Activated T-cell treated with anti-CD3 and anti-CD28 coated beads, Interleukin-2, amount 50 U/mL, for 24 hours (primary cell): ENCODE data around the gene LGALSL.

Experiments
- DNase-seq: peaks from one replicate; pipeline ENCODE4 v3.0.0-alpha.2; 2020
- H3K27ac Mint-ChIP-seq: 2 replicates; pipeline ENCODE4 v1.8.0; 2020; ENCODE audit warnings: mild to moderate bottlenecking, mixed read lengths
- H3K27me3 Mint-ChIP-seq: 2 replicates; pipeline ENCODE4 v1.8.0; 2020; ENCODE audit warnings: mixed read lengths
- H3K36me3 Mint-ChIP-seq: 2 replicates; pipeline ENCODE4 v1.8.0; 2020; ENCODE audit warnings: low read depth, mixed read lengths
- H3K4me1 Mint-ChIP-seq: 2 replicates; pipeline ENCODE4 v1.8.0; 2020; ENCODE audit warnings: low read depth, mixed read lengths
- H3K4me3 Mint-ChIP-seq: 2 replicates; pipeline ENCODE4 v1.8.0; 2020; ENCODE audit warnings: mild to moderate bottlenecking, moderate library complexity, mixed read lengths
- H3K9me3 Mint-ChIP-seq: 2 replicates; pipeline ENCODE4 v1.8.0; 2020; ENCODE audit warnings: mixed read lengths

The LGALSL gene

GRCh38 chr2:64453770-64454385 is at the start of gene LGALSL:
Gene LGALSL, plus strand, starts transcription at chr2:64454162. Its CDS starts 384 bp downstream, at chr2:64454546.
- peaks cover 10% of the 10 kb centered on the region for H3K4me1 Mint-ChIP-seq
- H3K9me3 Mint-ChIP-seq = no peaks in the 10 kb centered on the region
- no peaks in the 10 kb centered on the region for H3K36me3 Mint-ChIP-seq
- H3K27me3 Mint-ChIP-seq = peaks cover 26% of the 10 kb centered on the region
- H3K27ac Mint-ChIP-seq = peak within 1 kb of the TSS; percentile 42
- H3K4me3 Mint-ChIP-seq = peak within 1 kb of the TSS; percentile 76
- DNase-seq = no peak

- no peak for DNase-seq
- Mint-ChIP-seq H3K36me3 (no peaks in the 10 kb centered on the region), H3K4me1 (no peaks in the 10 kb centered on the region), H3K9me3 (no peaks in the 10 kb centered on the region), H3K27ac (no peak overlapping the region), H3K27me3 (no peaks in the 10 kb centered on the region), H3K4me3 (no peak overlapping the region)
Observed at GRCh38 chr2:64404743-64405142, 49.2 kb upstream of the LGALSL start.

GRCh38 chr2:64405581-64406406 is 48.2 kb upstream of the LGALSL start:
- Mint-ChIP-seq H3K36me3 (no peaks in the 10 kb centered on the region), H3K9me3 (no peaks in the 10 kb centered on the region), H3K27ac (no peak overlapping the region), H3K4me3 (no peak overlapping the region), H3K27me3 (no peaks in the 10 kb centered on the region), H3K4me1 (no peaks in the 10 kb centered on the region)
- no peak for DNase-seq

GRCh38 chr2:64406407-64406774 is 47.6 kb upstream of the LGALSL start:
- Mint-ChIP-seq H3K27ac (no peak overlapping the region), H3K36me3 (no peaks in the 10 kb centered on the region), H3K9me3 (no peaks in the 10 kb centered on the region), H3K4me1 (no peaks in the 10 kb centered on the region), H3K4me3 (no peak overlapping the region), H3K27me3 (no peaks in the 10 kb centered on the region)
- no peak for DNase-seq

- no peaks in the 10 kb centered on the region for H3K9me3 Mint-ChIP-seq
Observed at GRCh38 chr2:64408031-64408430, 45.9 kb upstream of the LGALSL start.

DNA sequence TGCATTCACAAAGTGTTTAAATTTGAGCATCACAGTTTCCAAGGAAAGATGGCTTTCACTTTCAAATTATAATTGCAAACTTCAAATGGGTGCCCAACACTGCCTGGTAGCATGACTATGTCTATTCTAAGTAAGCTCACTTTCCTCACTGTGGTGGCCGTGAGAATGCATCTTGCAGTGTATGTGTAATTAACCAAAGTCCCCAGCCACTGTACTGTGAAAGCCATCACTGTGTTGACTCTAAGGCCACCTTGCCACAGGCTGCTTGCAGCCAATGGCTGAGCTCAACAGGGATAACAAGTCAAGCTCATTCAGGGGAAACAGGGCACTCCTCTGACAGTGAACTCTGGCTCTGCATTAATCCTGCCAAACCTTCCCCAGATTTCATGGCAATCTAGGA is 43.3 kb upstream of the LGALSL start:
- Mint-ChIP-seq H3K27ac (no peak overlapping the region), H3K27me3 (no peaks in the 10 kb centered on the region), H3K4me3 (no peak overlapping the region), H3K9me3 (no peaks in the 10 kb centered on the region), H3K36me3 (no peaks in the 10 kb centered on the region), H3K4me1 (no peaks in the 10 kb centered on the region)
- no peak for DNase-seq

More at GRCh38 chr2:64408031-64408430, 45.9 kb upstream of the LGALSL start:
- no peaks in the 10 kb centered on the region for H3K4me1 Mint-ChIP-seq
- no peak for DNase-seq
- no peaks in the 10 kb centered on the region for H3K27me3 Mint-ChIP-seq
- H3K27ac Mint-ChIP-seq = no peak overlapping the region
- H3K4me3 Mint-ChIP-seq = no peak overlapping the region
- H3K36me3 Mint-ChIP-seq = no peaks in the 10 kb centered on the region

- Mint-ChIP-seq H3K9me3 (no peaks in the 10 kb centered on the region), H3K4me3 (no peak overlapping the region), H3K36me3 (no peaks in the 10 kb centered on the region), H3K27me3 (no peaks in the 10 kb centered on the region), H3K4me1 (no peaks in the 10 kb centered on the region), H3K27ac (no peak overlapping the region)
- no peak for DNase-seq
Observed at GRCh38 chr2:64412671-64413070, 41.3 kb upstream of the LGALSL start.

DNA sequence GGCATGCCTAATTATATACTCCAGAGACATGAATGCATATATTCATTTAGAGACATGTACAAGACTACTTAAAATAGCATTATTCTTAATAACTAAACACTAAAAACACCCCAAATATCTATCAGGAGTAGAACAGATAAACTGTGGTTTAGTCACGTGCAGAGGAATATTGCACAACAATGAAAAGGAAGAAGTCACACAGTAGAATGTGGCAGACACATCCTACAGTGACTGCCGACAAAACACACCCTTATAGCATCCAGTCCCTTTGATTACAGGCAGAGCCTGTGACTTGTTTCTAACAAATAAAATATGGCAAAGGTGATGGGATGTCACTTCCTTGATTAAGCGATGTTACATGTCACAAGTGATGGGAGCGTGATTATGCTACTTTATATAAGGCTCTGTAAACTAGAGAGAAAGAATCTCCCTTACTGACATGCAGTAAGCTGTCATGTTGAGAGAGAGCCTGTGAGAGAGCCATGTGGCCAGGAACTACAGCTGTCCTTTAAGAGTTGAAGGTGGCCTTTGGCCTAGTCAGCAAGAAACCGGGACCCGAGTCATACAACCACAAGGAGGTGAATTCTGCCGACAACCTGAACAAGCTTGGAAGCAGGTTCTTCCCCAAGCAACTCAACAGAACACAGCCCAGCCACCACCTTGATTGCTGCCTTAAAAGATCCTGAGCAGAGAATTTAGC is 39.1 kb upstream of the LGALSL start:
- Mint-ChIP-seq H3K27me3 (no peaks in the 10 kb centered on the region), H3K4me1 (no peaks in the 10 kb centered on the region), H3K27ac (no peak overlapping the region), H3K9me3 (no peaks in the 10 kb centered on the region), H3K36me3 (no peaks in the 10 kb centered on the region), H3K4me3 (no peak overlapping the region)
- DNase-seq = no peak

- Mint-ChIP-seq H3K36me3 (no peaks in the 10 kb centered on the region), H3K9me3 (no peaks in the 10 kb centered on the region), H3K27me3 (no peaks in the 10 kb centered on the region)
Observed at GRCh38 chr2:64417624-64418023, 36.3 kb upstream of the LGALSL start.

DNA sequence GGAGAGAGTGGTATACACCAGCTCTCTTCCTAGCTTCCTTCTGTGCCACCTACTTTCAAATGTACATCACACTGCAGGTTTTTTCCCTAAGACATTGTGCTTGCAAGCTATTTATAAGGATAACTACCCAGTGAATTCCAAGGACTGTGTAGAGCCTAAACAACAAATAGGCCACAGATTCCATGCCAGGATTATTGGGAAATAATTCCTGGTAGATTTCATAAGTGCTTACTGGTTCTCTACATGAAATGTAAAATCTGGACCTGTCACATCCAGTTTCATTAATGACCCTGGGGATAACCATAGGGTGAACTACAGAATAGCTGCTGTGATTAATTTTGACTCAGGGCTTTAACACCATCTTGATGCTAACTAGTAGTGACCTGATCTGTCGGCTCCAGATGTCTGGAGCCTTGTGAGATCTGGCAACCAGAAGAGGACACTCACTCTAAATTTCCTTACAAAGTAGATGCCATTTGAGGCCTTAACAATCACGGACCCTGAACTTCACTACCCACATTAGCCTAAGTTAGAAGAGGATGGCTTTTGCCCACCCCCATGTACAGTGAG is 34.3 kb upstream of the LGALSL start:
- Mint-ChIP-seq H3K27ac (no peak overlapping the region), H3K4me3 (no peak overlapping the region), H3K27me3 (no peaks in the 10 kb centered on the region), H3K4me1 (no peaks in the 10 kb centered on the region), H3K9me3 (no peaks in the 10 kb centered on the region), H3K36me3 (no peaks in the 10 kb centered on the region)
- DNase-seq = no peak

More at GRCh38 chr2:64417624-64418023, 36.3 kb upstream of the LGALSL start:
- no peak for DNase-seq
- no peaks in the 10 kb centered on the region for H3K4me1 Mint-ChIP-seq
- no peak overlapping the region for H3K27ac Mint-ChIP-seq
- H3K4me3 Mint-ChIP-seq = no peak overlapping the region

GRCh38 chr2:64420677-64421076 is 33.3 kb upstream of the LGALSL start:
- H3K9me3 Mint-ChIP-seq = no peaks in the 10 kb centered on the region
- H3K4me1 Mint-ChIP-seq = no peaks in the 10 kb centered on the region
- H3K27me3 Mint-ChIP-seq = no peaks in the 10 kb centered on the region
- no peaks in the 10 kb centered on the region for H3K36me3 Mint-ChIP-seq
- DNase-seq = no peak
- H3K27ac Mint-ChIP-seq = no peak overlapping the region
- H3K4me3 Mint-ChIP-seq = no peak overlapping the region

GRCh38 chr2:64421201-64421600 is 32.8 kb upstream of the LGALSL start:
- H3K9me3 Mint-ChIP-seq = no peaks in the 10 kb centered on the region
- no peaks in the 10 kb centered on the region for H3K4me1 Mint-ChIP-seq
- H3K27me3 Mint-ChIP-seq = no peaks in the 10 kb centered on the region
- no peaks in the 10 kb centered on the region for H3K36me3 Mint-ChIP-seq
- H3K4me3 Mint-ChIP-seq = no peak overlapping the region
- DNase-seq = no peak
- no peak overlapping the region for H3K27ac Mint-ChIP-seq

GRCh38 chr2:64422466-64422865 is 31.5 kb upstream of the LGALSL start:
- no peaks in the 10 kb centered on the region for H3K9me3 Mint-ChIP-seq
- H3K4me3 Mint-ChIP-seq = no peak overlapping the region
- H3K36me3 Mint-ChIP-seq = no peaks in the 10 kb centered on the region
- DNase-seq = no peak
- H3K4me1 Mint-ChIP-seq = no peaks in the 10 kb centered on the region
- H3K27ac Mint-ChIP-seq = no peak overlapping the region
- H3K27me3 Mint-ChIP-seq = no peaks in the 10 kb centered on the region

DNA sequence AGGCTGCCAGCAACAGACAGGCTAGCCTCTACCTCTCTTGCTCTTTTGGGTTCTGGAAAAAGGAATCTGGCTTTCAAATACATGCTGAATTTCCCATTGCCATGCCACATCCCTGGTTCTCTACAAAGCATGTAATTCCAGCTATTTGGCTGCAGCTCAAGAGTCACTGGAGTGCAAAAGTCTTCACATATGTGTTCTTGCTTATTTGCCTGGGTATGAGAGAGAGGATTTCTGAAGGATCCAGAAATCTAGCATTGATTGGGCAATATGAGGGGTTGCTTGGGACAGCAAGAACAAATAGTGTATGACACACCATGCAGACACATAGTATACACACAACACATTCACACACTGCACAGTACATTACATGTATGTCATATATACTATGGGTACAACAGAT is 30.7 kb upstream of the LGALSL start:
- no peaks in the 10 kb centered on the region for H3K4me1 Mint-ChIP-seq
- no peaks in the 10 kb centered on the region for H3K36me3 Mint-ChIP-seq
- no peaks in the 10 kb centered on the region for H3K27me3 Mint-ChIP-seq
- H3K27ac Mint-ChIP-seq = no peak overlapping the region
- no peaks in the 10 kb centered on the region for H3K9me3 Mint-ChIP-seq
- H3K4me3 Mint-ChIP-seq = no peak overlapping the region
- no peak for DNase-seq
